ENCODE data around the gene TBC1D13. TPM values are rescaled to one million over a fixed set of nuclear protein-coding genes. Genes with fewer than 3 reads are reported as not detected.

TBC1D13 gene
- polyA plus RNA-seq, 1 experiment, result 25.7 TPM

DNA sequence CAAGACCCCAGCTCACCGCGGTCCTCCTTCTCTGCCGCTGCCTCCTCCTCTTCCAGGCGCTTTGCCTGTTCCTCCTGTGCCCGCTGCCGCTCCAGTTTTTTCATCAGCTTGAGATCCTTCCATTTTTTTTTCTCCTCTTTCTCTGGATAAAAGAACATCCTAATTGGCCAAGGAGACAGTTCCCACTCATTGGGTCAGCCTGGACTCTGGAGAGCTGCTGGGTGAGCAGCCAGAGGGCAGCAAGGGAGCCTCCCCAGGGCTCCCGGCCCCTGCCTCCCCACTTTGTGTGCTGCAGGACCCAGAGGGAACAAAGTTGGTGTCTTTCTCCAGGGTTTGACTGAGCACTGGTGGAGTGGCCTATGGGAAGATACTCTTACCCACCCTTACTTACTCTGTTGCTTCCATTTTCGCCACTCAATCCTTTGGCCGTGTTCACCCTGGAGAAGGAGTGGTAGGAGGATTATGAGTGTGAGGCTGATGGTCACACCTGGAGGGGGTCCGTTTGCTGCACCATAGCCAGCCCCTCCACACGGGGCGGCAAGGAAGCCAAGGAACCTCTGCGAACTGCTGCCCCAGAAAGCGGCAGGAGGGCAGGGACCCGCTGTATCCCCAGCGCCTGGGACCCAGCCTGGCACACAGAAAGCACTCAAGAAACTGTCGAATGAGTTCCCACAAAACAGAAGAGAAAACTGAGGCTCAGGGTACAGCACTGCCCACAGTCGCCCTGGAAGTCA is 41.8 kb downstream of the TBC1D13 start:
- Histone ChIP-seq H3K4me3 (ENCODE audit: low read depth, low read length) (peak overlapping the region; percentile 87), H3K9me3 (ENCODE audit: control insufficient read depth, insufficient read depth, low read length) (no peaks in the 10 kb centered on the region; the same call in 1 of the 2 replicates), H3K27ac (ENCODE audit: low read depth, low read length) (peak overlapping the region; percentile 70), H3K27me3 (ENCODE audit: control insufficient read depth, insufficient read depth, low read length) (no peaks in the 10 kb centered on the region)
- CTCF ChIA-PET, result interaction anchor here (3.0 kb wide), 1 partner anchor 10 kb away, joined by 24 read pairs; the partner anchor contains the start of gene ENDOG
- DNase-seq (ENCODE audit: low read depth, low spot score), result no peak
- no peak for TF ChIP-seq CTCF (IDR thresholded peaks at IDR 0.05; ENCODE audit: low read depth, low read length)
- POLR2A ChIA-PET, result interaction anchor here (0.5 to 1.4 kb wide), 4 partner anchors 9 to 190 kb away, joined by 3 to 17 read pairs (median 4); partner anchors contain the start of gene ENDOG

- H3K27ac ChIP-seq (ENCODE audit: low read depth, low read length), result peak within 1 kb of the TSS; percentile 70
- H3K27me3 ChIP-seq (ENCODE audit: control insufficient read depth, insufficient read depth, low read length), result no peaks in the 10 kb centered on the region
- TF ChIP-seq CTCF (IDR thresholded peaks at IDR 0.05; ENCODE audit: low read depth, low read length), result no peak
- ChIA-PET POLR2A (interaction anchor here (0.6 to 1.4 kb wide), 3 partner anchors 10 to 240 kb away, joined by 3 to 17 read pairs (median 3); partner anchors contain the start of gene ENDOG), CTCF (interaction anchor here (0.7 to 3.2 kb wide), 2 partner anchors 11 to 34 kb away, joined by 7 to 39 read pairs; partner anchors contain the start of gene ENDOG)
- no peaks in the 10 kb centered on the region; the same call in 1 of the 2 replicates for H3K9me3 ChIP-seq (ENCODE audit: control insufficient read depth, insufficient read depth, low read length)
- DNase-seq (ENCODE audit: low read depth, low spot score), result peak; percentile 59
- H3K4me3 ChIP-seq (ENCODE audit: low read depth, low read length), result peak within 1 kb of the TSS; percentile 87
Observed at GRCh38 chr9:128829477-128830251, 42.6 kb downstream of the TBC1D13 start, which contains the start of gene SPOUT1. SPOUT1 (minus strand) TSS chr9:128829794; CDS start chr9:128829780, 14 bp downstream.

GRCh38 chr9:128833696-128834095 is 46.6 kb downstream of the TBC1D13 start:
- TF ChIP-seq CTCF (IDR thresholded peaks at IDR 0.05; ENCODE audit: low read depth, low read length), result no peak
- ChIA-PET CTCF (interaction anchor here (0.7 to 1.2 kb wide), 3 partner anchors 16 to 95 kb away, joined by 3 to 6 read pairs (median 4); partner anchors contain the start of gene ENDOG), POLR2A (no interaction called here)
- DNase-seq (ENCODE audit: low read depth, low spot score), result no peak
- no peaks in the 10 kb centered on the region for H3K27me3 ChIP-seq (ENCODE audit: control insufficient read depth, insufficient read depth, low read length)
- H3K9me3 ChIP-seq (ENCODE audit: control insufficient read depth, insufficient read depth, low read length), result no peaks in the 10 kb centered on the region; the same call in 1 of the 2 replicates
- no peak overlapping the region for H3K27ac ChIP-seq (ENCODE audit: low read depth, low read length)
- H3K4me3 ChIP-seq (ENCODE audit: low read depth, low read length), result no peak overlapping the region

- TF ChIP-seq CTCF (IDR thresholded peaks at IDR 0.05; ENCODE audit: low read depth, low read length), result no peak
- CTCF ChIA-PET, result interaction anchor here (0.7 to 1.1 kb wide), 2 partner anchors 18 to 93 kb away, joined by 3 to 7 read pairs; partner anchors contain the start of gene ENDOG
- Histone ChIP-seq H3K27me3 (ENCODE audit: control insufficient read depth, insufficient read depth, low read length) (no peaks in the 10 kb centered on the region), H3K27ac (ENCODE audit: low read depth, low read length) (no peak overlapping the region), H3K4me3 (ENCODE audit: low read depth, low read length) (no peak overlapping the region), H3K9me3 (ENCODE audit: control insufficient read depth, insufficient read depth, low read length) (no peaks in the 10 kb centered on the region; the same call in 1 of the 2 replicates)
- DNase-seq (ENCODE audit: low read depth, low spot score), result no peak
- POLR2A ChIA-PET, result no interaction called here
Observed at GRCh38 chr9:128835246-128836210, 48.5 kb downstream of the TBC1D13 start.

Data from AG04450 (cell line).